HG02981 (cell line): ENCODE results near the gene CASP14.
"Not testable (repeated sequence)": the region's sequence is repeated elsewhere in the genome, so short reads cannot be mapped to it uniquely, and the experiment has no call there.

ENCODE experiments used
- ATAC-seq: cut with Tn5 transposase; IDR thresholded peaks from one replicate; pipeline ENCODE4 v1.9.1; 2021; ENCODE audit warnings: mild to moderate bottlenecking, moderate library complexity; ENCODE audit not compliant: unreplicated experiment

Gene CASP14, protein sequence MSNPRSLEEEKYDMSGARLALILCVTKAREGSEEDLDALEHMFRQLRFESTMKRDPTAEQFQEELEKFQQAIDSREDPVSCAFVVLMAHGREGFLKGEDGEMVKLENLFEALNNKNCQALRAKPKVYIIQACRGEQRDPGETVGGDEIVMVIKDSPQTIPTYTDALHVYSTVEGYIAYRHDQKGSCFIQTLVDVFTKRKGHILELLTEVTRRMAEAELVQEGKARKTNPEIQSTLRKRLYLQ

DNA sequence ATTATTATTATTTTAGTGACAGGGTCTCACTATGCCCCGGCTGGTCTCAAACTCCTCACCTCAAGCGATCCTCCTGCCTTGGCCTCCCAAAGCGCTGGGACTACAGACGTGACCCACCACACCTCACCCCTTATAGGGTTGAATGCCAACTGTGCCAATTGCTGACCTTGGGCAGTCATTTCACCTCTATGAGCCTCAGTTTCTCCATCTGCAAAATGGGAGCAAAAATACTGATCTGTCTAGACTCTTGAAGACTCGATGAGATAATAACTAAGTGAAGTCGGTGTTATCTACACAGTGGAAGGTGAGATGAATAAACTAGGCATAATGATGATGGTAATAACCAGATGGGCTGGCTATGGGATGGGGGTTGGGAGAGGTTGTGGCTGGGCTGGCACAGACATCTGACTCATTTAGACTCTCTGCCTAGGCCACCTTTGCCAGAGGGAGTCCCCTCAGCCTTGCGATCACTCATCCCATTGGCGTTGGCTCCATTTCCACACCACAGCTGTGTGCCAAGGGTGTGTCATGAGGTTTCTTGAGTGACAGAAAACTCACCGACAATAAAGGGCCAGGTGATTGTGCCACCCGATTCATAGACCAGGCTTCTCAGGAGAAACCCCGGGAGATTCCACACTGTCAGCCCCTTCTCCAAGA is at the start of gene CASP14:
Gene CASP14 (plus strand): TSS at position 596 of the 657 bp plus-strand sequence. CDS start 2,772 bp downstream, outside the sequence.
- no peak for ATAC-seq

DNA sequence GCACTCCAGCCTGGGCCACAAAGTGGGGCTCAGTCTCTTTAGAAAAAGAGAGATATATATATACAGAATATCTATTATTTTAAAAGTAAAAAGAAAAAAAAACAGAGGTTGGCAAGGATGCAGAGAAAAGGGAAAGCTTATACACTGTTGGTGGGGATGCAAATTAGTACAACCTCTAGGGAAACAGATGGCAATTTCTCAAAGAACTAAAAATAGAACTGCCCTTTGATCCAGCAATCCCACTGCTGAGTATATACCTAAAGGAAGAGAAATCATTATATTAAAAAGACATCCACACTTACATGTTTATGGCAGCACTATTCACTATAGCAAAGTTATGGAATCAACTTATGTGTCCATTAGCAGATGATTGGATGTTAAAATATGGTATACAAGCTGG is 41.0 kb upstream of the CASP14 start:
- no peak for ATAC-seq

DNA sequence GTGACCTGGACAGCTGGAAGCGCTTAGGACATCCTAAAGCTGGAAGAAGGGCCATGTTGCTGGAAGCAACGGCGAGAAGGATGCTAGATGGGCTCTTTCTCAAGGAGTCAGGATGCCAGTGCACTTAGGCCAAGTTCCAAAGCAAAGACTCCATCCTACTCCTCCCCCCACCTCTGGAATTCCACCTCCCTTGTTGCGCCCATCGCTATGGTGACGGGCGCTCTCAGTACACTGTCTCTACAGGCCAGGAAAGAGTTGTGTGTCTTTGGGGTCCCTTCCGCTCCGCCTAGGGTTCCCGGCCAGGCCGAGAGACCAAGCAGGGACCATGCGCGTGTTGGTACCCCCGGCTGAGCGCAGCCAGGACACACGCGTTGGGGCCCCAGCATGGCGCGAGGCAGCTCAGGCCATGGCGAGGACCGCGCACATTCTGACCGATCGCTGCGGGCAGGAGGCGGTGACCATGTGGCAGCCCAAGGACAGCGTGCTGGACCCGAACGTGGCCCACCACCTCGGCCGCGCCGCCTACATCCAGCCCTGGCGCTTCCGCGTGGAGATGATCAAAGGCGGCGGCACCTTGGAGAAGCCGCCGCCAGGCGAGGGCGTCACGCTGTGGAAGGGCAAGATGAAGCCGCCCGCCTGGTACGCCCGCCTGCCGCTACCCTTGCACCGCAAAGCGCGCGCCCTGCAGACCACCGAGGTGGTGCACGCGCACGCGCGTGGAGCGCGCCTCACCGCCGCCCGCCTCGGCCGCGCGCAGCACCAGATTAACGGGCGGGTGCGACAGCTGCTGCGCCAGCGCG is 38.6 kb upstream of the CASP14 start:
- no peak for ATAC-seq

DNA sequence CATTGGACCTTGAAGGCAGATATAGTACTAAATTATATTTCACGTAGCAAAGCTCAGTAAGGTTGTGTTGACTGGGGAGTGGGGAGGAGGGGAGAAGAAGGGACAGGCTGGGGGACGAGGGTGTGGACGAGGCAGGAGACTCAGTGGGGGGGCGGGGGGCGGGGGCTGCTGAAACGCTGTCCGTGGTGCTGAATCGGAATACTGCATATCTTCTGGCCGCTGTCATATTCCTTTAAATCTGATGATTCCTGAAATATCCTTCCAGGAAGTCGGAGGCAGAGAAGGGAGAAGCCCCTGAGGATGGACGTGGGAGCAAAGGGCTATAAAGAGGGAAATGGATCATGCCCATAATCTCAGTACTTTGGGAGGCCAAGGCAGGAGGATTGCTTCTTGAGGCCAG is 34.7 kb upstream of the CASP14 start:
- ATAC-seq, result no peak

DNA sequence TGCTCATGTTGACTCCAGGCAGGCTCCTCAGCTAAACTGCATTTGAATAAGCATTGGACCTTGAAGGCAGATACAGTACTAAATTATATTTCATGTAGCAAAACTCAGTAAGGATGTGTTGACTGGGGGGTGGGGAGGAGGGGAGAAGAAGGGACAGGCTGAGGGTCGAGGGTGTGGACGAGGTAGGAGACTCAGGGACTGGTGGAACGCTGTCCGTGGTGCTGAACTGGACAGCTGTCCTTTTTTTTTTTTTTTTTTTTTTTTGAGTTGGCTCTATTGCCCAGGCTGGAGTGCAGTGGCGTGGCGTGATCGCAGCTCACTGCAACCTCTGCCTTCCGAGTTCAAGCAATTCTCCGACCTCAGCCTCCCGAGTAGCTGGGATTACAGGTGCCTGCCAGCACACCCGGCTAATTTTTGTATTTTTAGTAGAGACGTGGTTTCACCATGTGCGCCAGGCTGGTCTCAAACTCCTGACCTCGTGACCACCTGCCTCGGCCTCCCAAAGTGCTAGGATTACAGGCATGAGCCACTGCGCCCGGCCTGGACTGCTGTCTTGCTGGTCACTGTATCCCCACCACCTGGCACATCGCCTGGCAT is 33.2 kb upstream of the CASP14 start:
- ATAC-seq, result no peak

DNA sequence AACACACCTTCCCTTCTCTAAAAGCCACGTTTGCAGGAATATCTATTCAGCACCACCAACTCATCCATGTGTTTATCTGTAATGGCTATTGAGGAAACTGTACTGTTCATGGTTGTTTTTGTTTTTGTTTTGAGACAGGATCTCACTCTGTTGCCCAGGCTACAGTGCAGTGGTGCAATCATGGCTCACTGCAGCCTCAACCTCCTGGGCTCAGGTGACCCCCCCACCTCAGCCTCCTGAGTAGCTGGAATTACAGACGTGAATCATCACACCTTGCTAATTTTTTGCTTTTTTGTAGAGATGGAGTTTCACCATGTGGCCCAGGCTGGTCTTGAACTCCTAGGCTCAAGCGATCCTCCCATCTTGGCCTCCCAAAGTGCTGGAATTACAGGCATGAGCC is 30.4 kb upstream of the CASP14 start:
- ATAC-seq, result not testable (repeated sequence)

DNA sequence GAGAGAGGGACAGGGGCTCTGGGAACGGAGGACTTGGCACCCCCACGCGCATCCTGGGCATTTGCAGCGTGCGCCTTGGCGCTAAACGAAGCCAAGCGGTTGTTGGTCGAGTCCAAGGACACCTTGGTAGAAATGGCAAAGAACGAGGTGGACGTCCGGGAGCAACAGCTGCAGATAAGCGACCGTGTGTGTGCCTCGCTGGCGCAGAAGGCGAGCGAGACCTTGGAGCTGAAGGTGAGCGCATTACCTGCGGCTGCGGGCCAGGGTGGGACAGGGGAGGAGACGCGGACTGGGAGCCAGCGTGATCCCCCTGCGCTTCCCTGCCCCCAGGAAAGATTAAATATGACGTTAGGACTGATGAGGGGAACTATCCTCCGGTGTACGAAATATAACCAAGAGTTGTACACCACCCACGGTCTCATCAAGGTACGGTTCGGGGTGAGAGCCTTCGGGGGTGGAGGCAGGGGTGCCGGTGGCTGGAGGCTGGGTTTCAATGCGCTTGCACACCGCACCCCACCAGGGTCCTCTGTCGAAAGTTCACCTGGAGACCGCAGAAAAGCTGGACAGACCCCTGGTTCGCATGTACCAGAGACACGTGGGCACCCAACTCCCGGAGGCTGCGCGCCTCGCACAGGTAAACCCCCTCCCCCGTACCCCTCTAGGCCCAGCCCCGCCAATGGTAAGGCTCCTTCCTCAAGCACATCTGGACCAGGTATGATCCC is 27.8 kb upstream of the CASP14 start:
- no peak for ATAC-seq

DNA sequence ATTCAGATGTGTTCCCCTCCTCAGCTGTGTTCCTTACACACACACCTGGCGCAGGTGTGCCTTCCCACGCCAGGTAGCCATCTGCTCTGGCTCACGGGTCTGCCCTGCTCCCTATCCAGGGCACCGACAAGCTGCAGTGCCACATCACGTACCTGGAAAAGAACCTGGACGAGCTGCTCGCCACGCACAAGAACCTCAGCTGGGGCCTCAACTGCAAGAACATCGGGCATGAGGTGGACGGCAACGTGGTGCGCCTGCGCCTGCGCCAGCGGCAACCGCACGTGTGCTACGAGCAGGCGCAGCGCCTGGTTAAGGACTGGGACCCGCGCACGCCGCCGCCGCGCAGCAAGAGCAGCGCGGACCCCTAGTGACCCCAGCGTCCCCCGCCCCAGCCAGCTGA is 26.5 kb upstream of the CASP14 start:
- no peak for ATAC-seq

DNA sequence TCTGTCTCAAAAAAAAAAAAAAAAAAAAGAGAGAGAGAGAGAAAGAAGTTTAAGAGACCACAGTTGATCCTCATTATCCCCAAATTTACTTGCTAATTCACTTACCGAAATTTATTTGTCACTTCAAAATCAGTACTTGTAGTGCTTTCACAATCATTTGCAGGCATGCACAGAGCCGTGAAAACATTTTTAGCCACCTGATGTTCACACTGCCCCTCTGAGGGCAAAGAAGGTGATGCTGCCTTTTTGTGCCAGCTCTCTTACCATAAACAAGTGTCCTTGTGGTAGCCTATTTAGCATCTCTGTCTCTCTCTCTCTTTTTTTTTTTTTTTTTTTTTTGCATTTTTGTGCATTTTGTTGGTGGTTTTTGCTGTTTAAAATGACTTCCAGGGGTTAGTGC is 24.1 kb upstream of the CASP14 start:
- no peak for ATAC-seq

DNA sequence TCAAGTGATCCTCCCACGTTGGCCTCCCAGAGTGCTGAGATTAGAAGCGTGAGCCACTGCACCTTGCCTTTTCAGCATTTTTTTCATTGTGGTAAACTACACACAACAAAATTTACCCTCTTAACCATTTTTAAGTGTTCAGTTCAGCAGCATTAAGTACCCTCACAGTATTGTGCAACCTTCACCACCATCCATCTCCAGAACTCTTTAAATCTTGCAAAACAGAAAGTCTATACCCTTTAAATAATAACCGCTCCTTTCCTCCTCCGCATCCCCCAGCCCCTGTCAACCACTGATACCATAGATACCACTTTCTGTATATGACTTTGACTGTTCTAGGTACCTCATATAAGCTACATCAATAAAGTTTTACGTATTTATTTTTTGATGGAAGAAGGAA is 20.8 kb upstream of the CASP14 start:
- no peak for ATAC-seq

DNA sequence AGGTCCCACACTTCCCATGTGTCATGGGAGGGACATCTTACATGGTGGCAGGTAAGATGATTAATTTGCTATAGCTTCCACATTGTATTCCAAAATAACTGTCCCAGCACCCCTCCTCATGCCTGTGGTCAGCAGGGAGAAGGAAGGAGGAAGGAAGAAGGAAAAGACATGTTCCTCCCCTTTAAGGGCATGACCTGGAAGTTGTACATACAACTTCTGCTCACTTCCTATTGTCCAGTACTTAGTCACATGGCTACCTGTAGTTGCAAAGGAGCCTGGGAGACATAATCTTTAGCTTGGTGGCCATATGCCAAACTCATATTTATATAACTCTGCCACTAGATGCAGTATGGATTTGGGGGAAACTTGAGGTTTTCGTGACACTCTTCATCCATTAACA is 17.6 kb upstream of the CASP14 start:
- no peak for ATAC-seq

DNA sequence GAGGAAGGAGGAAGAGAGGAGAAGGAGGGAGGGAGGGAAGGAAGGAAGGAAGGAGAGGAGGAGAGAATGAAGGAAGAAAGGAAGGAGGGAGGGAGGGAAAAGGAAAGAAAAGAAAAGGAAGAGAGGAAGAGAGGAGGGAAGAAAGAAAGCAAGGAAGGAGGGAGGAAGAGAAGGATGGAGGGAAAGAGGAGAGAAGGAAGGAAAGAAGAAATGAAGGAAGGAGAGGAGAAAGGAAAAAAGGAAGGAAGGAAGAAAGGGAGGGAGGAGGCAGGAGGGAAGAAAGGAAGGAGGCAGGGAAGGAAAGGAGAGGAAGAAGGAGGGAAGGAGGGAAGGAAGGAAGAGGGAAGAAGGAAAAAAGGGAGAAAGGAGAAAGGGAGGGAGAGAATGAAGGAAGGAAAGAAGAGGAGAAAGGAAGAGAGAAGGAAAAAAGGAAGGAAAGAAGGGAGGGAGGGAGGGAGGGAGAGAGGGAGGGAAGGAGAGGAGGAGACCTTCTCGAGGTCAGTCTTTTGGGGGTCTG is 13.4 kb upstream of the CASP14 start:
- no peak for ATAC-seq

DNA sequence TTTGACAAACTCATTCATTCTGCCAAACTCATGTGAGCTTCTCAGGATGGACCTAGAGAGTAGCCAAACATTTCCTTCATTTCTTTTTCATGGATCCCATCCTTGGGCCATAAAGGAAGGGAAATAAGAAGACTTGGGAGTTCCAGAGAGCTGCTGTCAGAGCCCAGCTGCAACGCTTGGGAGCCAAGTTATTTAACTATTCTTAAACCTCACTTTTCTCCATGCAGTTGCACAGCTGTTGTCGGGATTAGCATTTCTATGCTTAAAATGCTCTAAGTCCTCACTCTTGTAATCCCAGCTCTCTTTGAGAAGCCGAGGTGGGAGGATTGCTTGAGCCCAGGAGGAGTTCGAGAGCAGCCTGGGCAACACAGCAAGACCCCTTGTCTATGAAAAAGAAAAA is 11.7 kb upstream of the CASP14 start:
- no peak for ATAC-seq

DNA sequence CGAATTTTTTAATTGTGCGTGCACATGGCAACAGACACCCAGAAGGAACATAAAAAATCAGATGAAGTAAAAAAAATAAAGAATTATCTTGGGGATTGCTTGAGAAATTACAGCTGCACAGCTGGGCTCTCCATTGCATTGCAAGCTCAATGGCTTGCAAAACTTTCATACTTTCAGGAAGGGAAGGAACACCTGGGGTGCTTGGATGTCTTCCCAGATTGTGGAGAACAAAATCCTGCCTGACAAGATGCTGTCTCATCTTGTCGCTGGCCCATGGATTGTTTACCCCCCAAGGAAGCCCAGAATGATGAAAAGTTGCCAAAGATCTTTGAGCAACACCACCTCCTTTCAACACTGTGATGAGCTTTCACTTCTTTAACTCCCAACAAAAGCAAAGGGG is 11.0 kb upstream of the CASP14 start:
- ATAC-seq, result no peak

DNA sequence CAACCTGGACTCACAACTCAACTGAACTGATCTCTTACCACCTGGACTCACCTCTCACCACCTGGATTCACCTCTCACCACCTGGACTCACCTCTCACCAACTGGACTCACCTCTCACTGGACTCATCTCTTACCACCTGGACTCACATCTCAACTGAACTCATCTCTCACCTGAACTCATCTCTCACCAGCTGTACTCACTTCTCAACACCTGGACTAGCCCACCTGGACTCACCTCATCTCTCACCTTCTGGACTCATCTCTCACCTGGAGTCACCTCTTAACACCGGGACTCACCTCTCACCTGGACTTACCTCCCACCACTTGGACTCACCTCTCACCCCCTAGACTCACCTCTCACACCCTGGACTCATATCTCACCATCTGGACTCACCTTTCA is 7.3 kb upstream of the CASP14 start:
- no peak for ATAC-seq

DNA sequence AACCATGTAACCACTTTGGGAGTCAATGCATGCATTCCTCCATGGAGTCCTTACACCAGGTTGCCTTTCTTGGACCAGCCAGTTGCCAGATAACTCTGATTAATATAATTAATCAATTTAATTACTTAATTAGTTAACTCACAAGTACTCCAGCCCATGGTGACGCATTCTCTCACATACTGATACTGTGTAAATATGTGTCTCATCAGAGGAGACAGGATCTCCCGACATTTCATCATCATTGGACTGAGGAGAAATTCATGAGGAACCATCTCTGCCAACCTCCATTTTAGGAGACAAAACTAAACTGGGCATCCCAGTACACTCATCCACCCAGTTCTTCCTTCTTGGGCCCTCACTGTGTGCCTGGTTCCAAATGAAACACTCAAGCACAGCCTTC is 6.5 kb upstream of the CASP14 start:
- ATAC-seq, result no peak

DNA sequence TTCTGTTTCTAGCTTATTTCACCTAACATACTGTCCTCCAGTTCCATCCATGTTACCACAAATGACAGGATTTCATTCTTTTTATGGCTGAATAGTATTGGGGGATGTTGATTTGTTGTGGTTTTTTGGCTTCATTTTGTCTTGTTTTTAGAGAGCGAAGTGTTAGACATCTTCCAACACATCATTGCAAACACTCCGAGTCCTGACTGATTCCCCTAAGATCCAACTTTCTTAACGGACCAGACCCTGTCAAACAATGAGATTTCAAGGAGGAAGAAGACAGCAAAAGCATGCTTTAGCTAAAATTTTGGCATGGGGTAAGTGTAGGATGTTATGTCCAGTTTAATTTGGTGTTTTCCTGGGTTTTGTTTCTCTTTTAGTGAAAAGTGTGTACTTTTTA is 3.8 kb upstream of the CASP14 start:
- no peak for ATAC-seq

DNA sequence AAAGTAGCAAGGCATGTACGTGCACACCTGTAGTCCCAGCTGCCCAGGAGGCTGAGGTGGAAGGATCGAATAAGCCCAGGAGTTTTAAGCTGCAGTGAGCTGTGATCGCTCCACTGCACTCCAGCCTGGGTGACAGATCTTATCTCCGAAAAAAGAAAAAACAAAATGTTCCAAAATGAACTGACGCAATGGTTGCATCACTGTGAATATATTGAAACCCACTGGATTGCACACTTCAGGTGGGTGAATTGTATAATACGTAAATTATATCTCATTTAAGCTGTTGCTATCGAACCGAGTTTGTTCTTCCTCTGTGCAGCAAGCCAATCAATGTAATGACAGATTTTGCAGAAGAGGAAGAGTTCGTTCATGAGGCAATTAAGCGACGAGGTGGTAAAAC is 1.6 kb upstream of the CASP14 start:
- ATAC-seq, result no peak

DNA sequence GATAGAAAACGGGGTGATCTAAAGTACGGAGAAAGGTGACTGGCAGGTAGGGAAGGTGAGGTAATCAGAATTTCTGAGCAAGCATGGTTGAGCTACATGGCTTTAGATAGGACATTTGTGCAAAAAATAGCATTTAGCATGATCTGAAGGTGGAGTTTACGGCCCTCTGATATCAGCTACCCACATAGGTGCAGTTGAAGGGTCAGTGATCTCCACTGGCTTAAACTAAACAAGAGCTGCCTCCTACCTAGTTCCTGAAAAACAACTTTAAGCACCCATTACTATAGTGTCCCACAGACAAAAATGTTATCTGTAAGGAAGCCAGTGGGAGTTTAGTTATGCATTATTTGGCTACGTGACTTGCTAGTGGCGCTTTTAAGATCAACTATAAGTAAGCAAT is 1.2 kb upstream of the CASP14 start:
- ATAC-seq, result no peak

DNA sequence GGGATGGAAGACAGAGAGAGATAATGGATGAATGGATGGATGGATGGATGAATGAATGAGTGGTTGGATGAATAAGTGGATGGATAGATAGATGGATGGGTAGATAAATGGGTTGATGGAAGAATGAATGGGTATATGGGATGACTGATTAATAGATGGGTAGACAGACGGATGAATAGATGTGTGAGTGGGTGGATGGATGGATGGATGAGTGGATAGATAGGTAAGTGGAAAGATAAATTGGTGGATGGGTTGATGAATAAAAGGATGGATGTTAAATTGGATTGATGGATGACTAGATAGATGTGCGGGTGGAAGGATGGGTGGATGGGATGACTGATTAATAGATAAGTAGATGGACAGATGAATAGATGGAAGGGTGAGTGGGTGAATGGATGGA is 1.4 kb downstream of the CASP14 start:
- ATAC-seq, result no peak

DNA sequence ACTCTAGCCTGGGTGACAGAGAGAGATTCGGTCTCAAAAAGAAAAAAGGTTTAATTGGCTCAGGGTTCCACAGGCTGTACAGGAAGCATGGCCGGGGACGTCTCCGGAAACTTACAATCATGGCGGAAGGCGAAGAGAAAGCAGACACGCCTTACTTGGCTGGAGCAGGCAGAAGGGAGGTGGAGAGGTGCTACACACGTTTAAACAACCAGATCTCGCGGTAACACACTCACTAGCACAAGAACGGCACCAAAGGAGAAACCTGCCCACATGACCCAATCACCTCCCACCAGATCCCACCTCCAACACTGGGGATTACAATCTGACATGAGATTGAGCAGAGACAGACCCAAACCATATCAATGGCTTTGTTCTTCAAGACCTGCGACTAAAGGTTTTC is 12.8 kb downstream of the CASP14 start:
- no peak for ATAC-seq
